Measurements from ENCODE around the gene TBK1.
"Not testable (repeated sequence)": the region's sequence is repeated elsewhere in the genome, so short reads cannot be mapped to it uniquely, and the experiment has no call there.

TBK1 gene

GRCh38 chr12:64497484-64497883, 45.6 kb downstream of the TBK1 start:
- DNase-seq, result no peak

- no peak for DNase-seq
Measured at GRCh38 chr12:64497903-64498302, 46.0 kb downstream of the TBK1 start.

GRCh38 chr12:64500394-64500793, 48.5 kb downstream of the TBK1 start:
- DNase-seq, result no peak

- DNase-seq, result no peak
Measured at GRCh38 chr12:64501486-64501885, 49.6 kb downstream of the TBK1 start.

GRCh38 chr12:64506955-64507354, 55.0 kb downstream of the TBK1 start:
- DNase-seq, result no peak

GRCh38 chr12:64510667-64511066, 58.7 kb downstream of the TBK1 start:
- DNase-seq, result no peak

GRCh38 chr12:64518396-64518795, 66.5 kb downstream of the TBK1 start:
- no peak for DNase-seq

- DNase-seq, result no peak
Measured at GRCh38 chr12:64521833-64522232, 69.9 kb downstream of the TBK1 start.

GRCh38 chr12:64522316-64522715, 70.4 kb downstream of the TBK1 start:
- DNase-seq, result no peak

GRCh38 chr12:64522807-64523206, 70.9 kb downstream of the TBK1 start:
- DNase-seq, result no peak

- not testable (repeated sequence) for DNase-seq
Measured at GRCh38 chr12:64523565-64524444, 71.9 kb downstream of the TBK1 start.

- DNase-seq, result no peak
Measured at GRCh38 chr12:64525461-64526160, 73.7 kb downstream of the TBK1 start.

- no peak for DNase-seq
Measured at GRCh38 chr12:64526859-64527258, 74.9 kb downstream of the TBK1 start.

GRCh38 chr12:64528616-64529015, 76.7 kb downstream of the TBK1 start:
- DNase-seq, result no peak

- DNase-seq, result no peak
Measured at GRCh38 chr12:64530566-64530965, 78.6 kb downstream of the TBK1 start.

- DNase-seq, result no peak
Measured at GRCh38 chr12:64531665-64532334, 79.9 kb downstream of the TBK1 start.

GRCh38 chr12:64532734-64533351, 80.9 kb downstream of the TBK1 start:
- DNase-seq, result no peak

GRCh38 chr12:64534672-64535199, 82.8 kb downstream of the TBK1 start:
- DNase-seq, result no peak

- DNase-seq, result no peak
Measured at GRCh38 chr12:64538121-64538520, 86.2 kb downstream of the TBK1 start.

- not testable (repeated sequence) for DNase-seq
Measured at GRCh38 chr12:64542409-64543047, 90.6 kb downstream of the TBK1 start.

GRCh38 chr12:64544371-64545080, 92.6 kb downstream of the TBK1 start:
- no peak for DNase-seq

- DNase-seq, result no peak
Measured at GRCh38 chr12:64545081-64545382, 93.1 kb downstream of the TBK1 start.

All from activated T-cell treated with anti-CD3 and anti-CD28 coated beads for 4 hours (primary cell).